ENCODE data around the gene ESF1. TPM values are rescaled to one million over a fixed set of nuclear protein-coding genes. Genes with fewer than 3 reads are reported as not detected.

The ESF1 gene
- total RNA-seq, 1 donor from 2014 or later = 9.0 TPM

GRCh38 chr20:13665709-13666395 lies 118.9 kb downstream of the ESF1 start:
- no peak for DNase-seq (ENCODE audit: low spot score)
- Mint-ChIP-seq H3K4me3 (ENCODE audit: unreplicated experiment) (no peak overlapping the region), H3K27ac (ENCODE audit: unreplicated experiment) (no peak overlapping the region), H3K9me3 (ENCODE audit: low read depth) (peaks cover 3% of the 10 kb centered on the region), H3K4me1 (ENCODE audit: low read depth) (peaks cover 22% of the 10 kb centered on the region), H3K36me3 (ENCODE audit: low read depth) (no peaks in the 10 kb centered on the region), H3K27me3 (ENCODE audit: low read depth) (peaks cover 10% of the 10 kb centered on the region)
- TF ChIP-seq, protein P1, sequence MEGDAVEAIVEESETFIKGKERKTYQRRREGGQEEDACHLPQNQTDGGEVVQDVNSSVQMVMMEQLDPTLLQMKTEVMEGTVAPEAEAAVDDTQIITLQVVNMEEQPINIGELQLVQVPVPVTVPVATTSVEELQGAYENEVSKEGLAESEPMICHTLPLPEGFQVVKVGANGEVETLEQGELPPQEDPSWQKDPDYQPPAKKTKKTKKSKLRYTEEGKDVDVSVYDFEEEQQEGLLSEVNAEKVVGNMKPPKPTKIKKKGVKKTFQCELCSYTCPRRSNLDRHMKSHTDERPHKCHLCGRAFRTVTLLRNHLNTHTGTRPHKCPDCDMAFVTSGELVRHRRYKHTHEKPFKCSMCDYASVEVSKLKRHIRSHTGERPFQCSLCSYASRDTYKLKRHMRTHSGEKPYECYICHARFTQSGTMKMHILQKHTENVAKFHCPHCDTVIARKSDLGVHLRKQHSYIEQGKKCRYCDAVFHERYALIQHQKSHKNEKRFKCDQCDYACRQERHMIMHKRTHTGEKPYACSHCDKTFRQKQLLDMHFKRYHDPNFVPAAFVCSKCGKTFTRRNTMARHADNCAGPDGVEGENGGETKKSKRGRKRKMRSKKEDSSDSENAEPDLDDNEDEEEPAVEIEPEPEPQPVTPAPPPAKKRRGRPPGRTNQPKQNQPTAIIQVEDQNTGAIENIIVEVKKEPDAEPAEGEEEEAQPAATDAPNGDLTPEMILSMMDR (IDR thresholded peaks at IDR 0.05) = no peak

Other genes starting within 250 kb of the ESF1 start
- 8.9 to 12.1 TPM (median 9.0 TPM) in 3 replicates for gene TASP1, start 146.0 kb downstream of the ESF1 start, total RNA-seq
- 21.1 to 24.4 TPM (median 22.2 TPM) in 3 replicates for gene NDUFAF5, start 109 bp upstream of the ESF1 start, total RNA-seq
- gene SEL1L2, start 205.7 kb upstream of the ESF1 start, total RNA-seq = not detected in 3 replicates
- gene MACROD2, start 210.6 kb upstream of the ESF1 start, total RNA-seq = 2.7 to 4.8 TPM (median 3.2 TPM) in 3 replicates

All from chondrocyte (in vitro differentiated cells).